ENCODE data around the gene CEP290. TPM values are rescaled to one million over a fixed set of nuclear protein-coding genes. Genes with fewer than 3 reads are reported as not detected.

CEP290 gene
- total RNA-seq, 4 donors from 2014 or later, result 24.7 to 42.6 (median 36.6) TPM

GRCh38 chr12:88083634-88084033, 58.3 kb downstream of the CEP290 start:
- no peaks in the 10 kb centered on the region for H3K9me3 ChIP-seq
- no peaks in the 10 kb centered on the region for H3K27me3 ChIP-seq
- H3K4me3 ChIP-seq (replicated peaks in 1 of 3), result no peak overlapping the region
- TF ChIP-seq CTCF (IDR thresholded peaks at IDR 0.05) (no peak), POLR2A (IDR thresholded peaks at IDR 0.05) (no peak)
- WGBS, 2 donors, result 96 to 97% methylated on average over 3 of the region's 3 CpGs
- H3K4me1 ChIP-seq, result no peaks in the 10 kb centered on the region
- DNase-seq, result no peak
- H3K27ac ChIP-seq, result no peak overlapping the region
- H3K36me3 ChIP-seq, result peaks cover 9 to 17% of the 10 kb centered on the region in 2 donors
- intact Hi-C loops (cut with DNase I), result no loop called here

- H3K36me3 ChIP-seq, result peaks cover 9 to 22% of the 10 kb centered on the region in 2 donors
- no peaks in the 10 kb centered on the region for H3K4me1 ChIP-seq
- H3K4me3 ChIP-seq (replicated peaks in 1 of 3), result no peak overlapping the region
- H3K27me3 ChIP-seq, result no peaks in the 10 kb centered on the region
- H3K27ac ChIP-seq, result no peak overlapping the region
- TF ChIP-seq POLR2A (IDR thresholded peaks at IDR 0.05), result no peak
- no peak for TF ChIP-seq CTCF (IDR thresholded peaks at IDR 0.05)
- no peak for DNase-seq
- H3K9me3 ChIP-seq, result no peaks in the 10 kb centered on the region
- intact Hi-C loops (cut with DNase I), result no loop called here
These were observed 60.6 kb downstream of the CEP290 start for GRCh38 chr12:88081247-88081646.

GRCh38 chr12:88067301-88067700, 74.6 kb downstream of the CEP290 start:
- no peak for DNase-seq
- intact Hi-C loops (cut with DNase I), result no loop called here
- no peak overlapping the region for H3K4me3 ChIP-seq (replicated peaks in 1 of 3)
- no peak overlapping the region for H3K27ac ChIP-seq
- TF ChIP-seq POLR2A (IDR thresholded peaks at IDR 0.05) (no peak), CTCF (IDR thresholded peaks at IDR 0.05) (no peak)
- H3K4me1 ChIP-seq, result no peaks in the 10 kb centered on the region
- H3K9me3 ChIP-seq, result no peaks in the 10 kb centered on the region
- peaks cover 0 to 3% of the 10 kb centered on the region in 2 donors for H3K36me3 ChIP-seq
- H3K27me3 ChIP-seq, result no peaks in the 10 kb centered on the region
- 93 to 97% methylated on average over 9 of the region's 9 CpGs for WGBS, 2 donors

GRCh38 chr12:88063375-88063774, 78.5 kb downstream of the CEP290 start:
- WGBS, 2 donors, result 92 to 94% methylated on average over 2 of the region's 2 CpGs
- Histone ChIP-seq H3K4me3 (replicated peaks in 1 of 3) (no peak overlapping the region), H3K36me3 (peaks cover under 1 to 3% of the 10 kb centered on the region in 2 donors), H3K27me3 (no peaks in the 10 kb centered on the region), H3K27ac (no peak overlapping the region), H3K4me1 (no peaks in the 10 kb centered on the region), H3K9me3 (no peaks in the 10 kb centered on the region)
- no peak for TF ChIP-seq CTCF (IDR thresholded peaks at IDR 0.05)
- no peak for TF ChIP-seq POLR2A (IDR thresholded peaks at IDR 0.05)
- no peak for DNase-seq
- intact Hi-C loops (cut with DNase I), result no loop called here

- 94 to 96% methylated on average over 1 of the region's 1 CpG for WGBS, 2 donors
- TF ChIP-seq POLR2A (IDR thresholded peaks at IDR 0.05), result no peak
- no peak for TF ChIP-seq CTCF (IDR thresholded peaks at IDR 0.05)
- peaks cover 2 to 3% of the 10 kb centered on the region in 2 donors for H3K36me3 ChIP-seq
- no peak overlapping the region for H3K4me3 ChIP-seq (replicated peaks in 1 of 3)
- no peak for DNase-seq
- no peaks in the 10 kb centered on the region for H3K9me3 ChIP-seq
- intact Hi-C loops (cut with DNase I), result no loop called here
- no peaks in the 10 kb centered on the region for H3K4me1 ChIP-seq
- no peaks in the 10 kb centered on the region for H3K27me3 ChIP-seq
- no peak overlapping the region for H3K27ac ChIP-seq
These were observed 79.4 kb downstream of the CEP290 start for GRCh38 chr12:88062474-88062873.

All from thyroid gland (tissue), 4 donors.